GM19438 (cell line): ENCODE measurements around the gene COPB2.

Experiments used
- ATAC-seq: cut with Tn5 transposase; IDR thresholded peaks from one replicate; pipeline ENCODE4 v1.9.1; 2021; ENCODE audit warnings: low read depth; ENCODE audit not compliant: unreplicated experiment

Gene COPB2

DNA sequence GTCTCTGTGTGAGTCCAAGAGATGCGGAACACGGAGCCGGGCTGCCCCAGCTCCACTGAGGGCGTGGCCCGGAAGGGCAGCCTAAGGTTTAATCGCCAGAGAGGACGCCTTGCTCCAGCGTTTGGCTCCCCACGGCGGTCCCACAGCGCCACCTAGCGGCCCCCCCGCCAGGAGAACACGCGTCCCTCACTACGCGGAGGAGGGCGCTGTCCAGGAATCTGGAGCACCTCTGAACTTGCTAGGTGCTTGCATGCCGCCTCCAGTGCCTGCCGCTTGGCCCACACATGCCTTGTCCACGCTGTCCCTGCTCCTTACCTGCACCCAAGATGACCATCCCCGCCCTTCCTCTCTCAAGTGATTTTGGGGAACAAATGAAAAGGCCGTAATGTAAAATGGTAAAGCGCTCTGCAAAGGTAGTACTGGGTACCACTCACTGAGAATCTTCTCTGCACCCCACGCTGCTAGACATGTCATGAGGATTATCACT, 60.0 kb downstream of the COPB2 start:
- ATAC-seq = peak; percentile 97

DNA sequence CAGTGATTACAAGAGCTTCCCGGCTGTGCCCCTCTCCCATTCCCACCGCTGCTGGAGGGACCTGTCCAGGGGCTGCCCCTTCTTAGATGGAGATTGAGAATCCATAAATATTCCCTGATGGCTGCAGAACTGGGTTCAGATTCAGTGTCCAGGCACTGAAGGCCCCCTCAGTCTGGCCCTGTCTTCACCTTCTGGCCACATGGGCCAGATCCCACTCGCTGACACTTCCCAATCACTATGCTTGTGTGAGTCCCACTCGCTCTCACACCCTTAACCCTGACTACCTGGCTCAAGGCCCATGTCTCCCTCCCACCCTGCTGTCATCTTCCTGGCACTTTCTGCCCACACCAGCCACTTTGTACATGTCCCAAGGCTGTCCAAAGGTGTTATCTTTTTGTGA, 61.1 kb downstream of the COPB2 start:
- ATAC-seq = no peak

DNA sequence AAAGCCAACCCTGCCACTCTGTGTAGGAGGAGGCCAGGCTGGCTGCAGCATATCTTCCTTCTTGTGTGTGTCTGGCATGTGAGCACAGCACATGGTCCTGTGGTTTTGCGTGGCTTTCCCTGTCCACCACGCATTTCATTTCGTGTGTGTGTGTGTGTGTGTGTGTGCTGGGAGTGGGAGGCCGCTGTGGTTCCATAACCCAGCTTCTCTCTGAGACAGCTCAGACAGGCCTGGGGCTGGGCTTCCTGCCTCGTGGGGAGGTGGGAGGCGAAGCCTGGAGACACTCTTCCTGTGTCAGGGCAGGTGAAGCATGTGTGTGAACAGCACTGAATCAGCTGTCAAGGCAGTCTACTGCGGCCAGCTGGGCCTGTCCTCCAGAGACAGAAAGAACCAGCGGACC, 61.6 kb downstream of the COPB2 start:
- ATAC-seq = no peak

DNA sequence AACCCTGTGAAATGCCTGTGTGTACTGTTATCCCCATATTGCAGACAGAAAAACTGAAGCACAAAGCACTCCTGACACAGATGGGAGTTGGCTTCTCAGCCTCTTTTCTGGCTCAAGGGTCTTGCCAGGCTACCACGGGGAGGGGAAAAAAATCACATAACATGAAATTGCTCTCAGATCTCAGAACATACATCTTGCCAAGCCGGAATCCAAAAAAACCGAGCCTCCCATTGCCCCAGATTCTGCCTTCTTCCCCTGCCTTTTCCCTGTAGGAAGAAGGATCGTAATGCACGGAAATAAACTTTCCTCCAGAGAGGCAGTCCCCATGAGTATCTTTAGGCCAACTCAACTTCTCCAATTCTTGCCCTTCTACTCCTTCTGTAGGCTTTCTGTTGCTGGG, 62.2 kb downstream of the COPB2 start:
- no peak for ATAC-seq

DNA sequence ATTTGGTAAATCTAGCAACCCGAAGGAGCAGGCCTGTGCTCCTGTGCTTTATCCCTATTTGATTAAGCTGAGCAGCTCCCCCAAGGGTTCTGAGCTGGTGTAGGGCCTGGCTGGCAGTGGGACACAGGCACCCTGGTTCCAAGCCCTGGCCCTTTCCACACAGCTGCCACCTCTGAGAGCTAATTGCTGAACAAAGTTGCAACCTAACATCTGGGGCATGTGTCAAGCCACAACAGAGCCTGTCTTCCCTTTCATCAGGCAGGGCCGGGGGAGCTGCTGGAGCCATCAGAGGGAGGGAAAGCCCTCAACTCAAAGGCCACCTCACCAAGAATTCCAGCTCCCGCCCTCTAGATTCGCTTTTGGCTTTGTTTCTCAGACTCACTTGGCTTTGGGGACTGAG, 62.7 kb downstream of the COPB2 start:
- no peak for ATAC-seq

DNA sequence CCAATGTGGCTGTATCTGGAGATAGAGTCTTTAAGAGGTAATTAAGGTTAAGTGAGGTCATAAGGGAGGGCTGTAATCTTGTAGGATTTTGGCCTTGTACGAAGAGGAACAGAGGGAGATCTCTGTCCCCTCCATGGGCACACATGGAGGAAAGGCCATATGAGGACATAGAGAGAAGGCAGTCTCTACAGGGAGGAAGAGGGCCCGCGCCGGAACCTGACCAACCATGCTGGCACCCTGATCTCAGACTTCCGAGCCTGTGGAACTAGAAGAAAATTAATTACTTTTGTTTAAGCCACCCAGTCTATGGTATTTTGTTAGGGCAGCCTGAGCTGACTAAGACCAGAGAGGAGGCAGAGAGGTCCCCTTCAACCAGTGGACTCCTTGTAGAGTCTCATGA, 63.3 kb downstream of the COPB2 start:
- ATAC-seq = no peak

DNA sequence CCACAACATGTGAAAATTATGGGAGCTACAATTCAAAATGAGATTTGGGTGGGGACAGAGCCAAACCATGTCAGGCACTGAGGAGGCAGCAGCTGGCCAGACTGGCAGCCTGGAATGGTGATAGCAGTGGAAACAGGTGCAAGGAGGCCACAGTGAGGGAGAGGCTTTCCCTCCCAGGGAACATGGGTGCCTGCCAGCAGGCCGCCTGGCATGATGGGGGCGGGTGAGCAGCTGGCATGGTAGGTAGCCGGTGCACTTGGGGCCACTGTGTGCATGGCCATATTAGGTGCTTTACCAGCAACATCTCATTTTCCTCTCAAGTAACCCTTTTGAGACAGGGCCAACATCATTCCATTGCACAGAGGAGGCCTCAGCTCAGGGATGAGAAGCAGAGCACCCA, 63.9 kb downstream of the COPB2 start:
- ATAC-seq = no peak

DNA sequence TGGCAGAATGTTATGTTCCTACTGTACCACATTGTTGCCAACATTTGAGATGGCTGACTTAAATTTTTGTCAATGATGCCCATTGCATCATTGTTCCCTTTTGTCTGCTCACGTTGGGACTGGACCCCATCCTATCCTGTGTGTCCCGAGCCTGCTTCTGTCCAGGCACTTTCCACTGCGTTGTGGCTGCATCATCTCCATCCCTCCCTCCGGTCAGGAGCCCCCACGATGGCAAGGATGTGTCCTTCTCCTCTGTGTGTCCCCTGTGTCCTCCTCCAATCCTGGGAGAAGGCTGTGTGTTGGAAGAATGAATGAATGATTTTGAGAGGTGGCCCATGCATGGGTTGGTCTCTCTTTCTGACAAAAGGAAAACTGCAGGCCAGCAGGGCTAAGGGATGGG, 65.0 kb downstream of the COPB2 start:
- no peak for ATAC-seq

DNA sequence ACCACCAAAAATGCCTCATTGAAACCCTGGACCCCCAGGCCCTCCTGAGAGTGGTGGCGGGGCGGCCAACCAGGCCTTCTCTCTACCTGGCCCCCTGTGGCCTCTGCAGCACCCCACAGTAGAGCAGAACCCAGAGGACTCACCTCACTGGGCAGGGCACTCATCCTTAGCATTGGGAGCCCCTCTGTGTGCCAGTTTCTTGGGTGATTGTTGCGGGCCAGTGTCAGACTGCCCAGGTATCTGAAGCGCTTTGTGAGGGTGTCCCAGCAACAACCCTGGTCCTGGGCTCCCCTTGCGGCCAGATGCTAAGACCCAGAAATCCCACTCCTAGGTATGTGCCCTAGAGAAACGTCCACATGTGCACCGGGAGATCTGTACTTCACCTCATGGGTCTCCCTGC, 66.3 kb downstream of the COPB2 start:
- no peak for ATAC-seq

DNA sequence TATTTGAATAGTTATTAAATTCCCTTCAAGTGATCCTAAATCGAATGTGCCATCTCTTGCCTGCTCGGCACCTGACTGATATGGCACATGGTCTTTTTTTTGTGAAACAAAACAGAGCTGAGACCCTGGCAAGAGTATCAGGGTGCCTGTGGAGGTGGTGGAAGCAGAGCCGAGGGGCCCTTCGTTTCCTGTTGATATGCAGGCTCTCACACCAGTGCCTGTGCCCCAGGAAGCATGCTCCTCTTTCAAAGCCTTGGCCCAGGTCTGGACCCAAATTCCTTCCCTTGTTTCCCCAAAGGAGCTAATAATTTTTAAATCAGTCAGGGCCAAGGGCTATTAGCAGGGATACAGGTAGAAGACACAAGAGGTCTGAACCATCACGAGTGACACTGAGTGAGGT, 67.1 kb downstream of the COPB2 start:
- ATAC-seq = no peak

DNA sequence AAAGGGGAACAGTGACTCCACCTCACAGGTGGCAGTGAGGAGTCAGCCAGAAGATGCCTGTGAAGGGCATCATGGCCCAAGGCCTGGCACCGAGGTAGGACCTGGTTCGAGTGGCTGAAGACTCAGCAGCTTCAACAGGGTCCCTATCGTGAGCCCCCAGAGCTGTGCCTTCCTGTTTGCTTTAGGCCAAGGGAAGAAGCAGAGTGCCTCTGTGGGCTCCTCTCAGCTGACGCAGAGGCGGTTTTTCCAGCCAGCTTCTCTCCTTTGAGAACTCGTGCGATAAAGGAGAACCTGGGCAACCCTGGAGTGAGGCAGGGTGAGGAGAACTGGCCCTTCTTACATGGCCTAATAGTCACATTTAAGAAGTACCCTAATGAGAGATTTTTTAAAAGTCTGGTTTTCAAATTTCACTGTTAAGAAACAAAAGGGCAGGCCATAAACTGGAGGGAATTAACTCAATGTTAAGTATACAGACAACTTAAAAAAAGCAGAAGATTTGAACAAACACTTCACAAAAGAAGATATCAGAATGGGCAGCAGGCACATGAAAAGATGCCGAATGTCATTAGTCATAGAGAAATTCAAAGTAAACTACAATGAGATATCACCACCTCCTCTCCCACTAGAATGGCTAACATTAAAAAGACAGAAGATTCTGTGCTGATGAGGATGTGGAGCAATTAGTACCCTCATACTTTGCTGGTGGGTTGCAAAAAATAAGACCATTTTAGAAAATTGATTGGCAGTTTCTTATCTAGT, 68.7 kb downstream of the COPB2 start:
- no peak for ATAC-seq

DNA sequence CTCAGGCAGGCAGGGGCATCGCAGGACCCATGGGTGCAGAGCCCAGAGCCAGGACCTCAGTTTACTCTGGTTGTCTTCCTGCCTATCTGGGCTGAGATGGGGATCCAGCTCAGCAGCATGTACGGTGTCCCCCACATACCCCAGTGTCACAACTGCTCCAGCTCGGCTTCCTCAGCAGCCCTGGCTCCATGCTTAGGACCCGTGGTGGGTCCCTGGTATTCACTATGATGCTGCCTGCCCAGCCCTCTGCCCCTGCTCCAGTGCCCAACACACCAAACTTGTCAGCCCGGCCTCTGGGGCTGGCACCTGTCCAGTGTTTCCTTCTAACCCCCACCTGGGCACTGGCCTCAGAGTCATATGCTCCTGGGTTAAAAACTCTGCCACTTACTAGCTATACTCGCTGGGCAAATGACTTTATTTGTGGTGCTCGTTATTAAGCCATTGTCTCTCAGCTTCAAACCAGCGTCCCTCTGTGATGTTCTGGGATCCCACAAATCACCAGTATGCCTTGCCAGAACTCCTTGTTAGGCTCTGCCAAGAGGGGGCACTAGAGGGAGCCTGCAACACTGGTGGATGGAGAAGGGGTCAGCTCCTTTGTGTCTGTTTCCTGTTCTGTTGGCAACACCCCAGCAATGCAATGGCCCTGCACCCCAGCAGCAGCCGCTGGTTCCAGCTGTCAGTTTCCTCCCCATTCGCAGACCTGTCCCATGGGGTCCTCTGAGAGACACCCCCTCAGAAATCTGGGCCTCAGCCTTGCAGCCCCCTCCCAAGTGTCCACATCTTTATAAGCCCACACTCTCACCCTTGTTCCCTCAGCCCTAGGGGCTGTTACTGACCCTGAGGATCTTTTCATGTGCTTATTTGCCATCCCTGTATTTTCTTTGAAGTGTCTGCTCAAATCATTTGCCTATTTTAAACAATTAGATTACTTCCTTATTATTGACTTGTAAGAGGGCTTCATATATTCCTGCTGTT, 69.7 kb downstream of the COPB2 start:
- no peak for ATAC-seq

DNA sequence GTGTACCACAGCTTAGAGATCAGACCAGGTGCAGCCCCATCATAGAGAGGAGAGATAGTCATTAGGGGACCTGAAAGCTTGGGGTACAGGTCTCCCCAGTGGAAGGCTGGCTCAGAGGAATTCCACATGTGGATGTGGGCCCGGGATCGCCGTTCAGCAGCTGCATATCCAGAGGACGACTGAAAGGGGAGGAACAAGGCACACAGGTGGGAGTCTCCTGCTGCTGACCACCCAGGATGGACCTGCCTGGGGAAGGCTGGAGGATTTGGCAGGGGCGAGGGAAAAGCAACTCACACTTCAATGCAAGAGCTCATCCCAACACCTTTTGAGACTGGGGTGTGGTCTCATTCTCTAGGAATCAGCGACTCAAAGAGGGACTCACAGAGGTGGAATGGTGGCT, 70.6 kb downstream of the COPB2 start:
- ATAC-seq = no peak

DNA sequence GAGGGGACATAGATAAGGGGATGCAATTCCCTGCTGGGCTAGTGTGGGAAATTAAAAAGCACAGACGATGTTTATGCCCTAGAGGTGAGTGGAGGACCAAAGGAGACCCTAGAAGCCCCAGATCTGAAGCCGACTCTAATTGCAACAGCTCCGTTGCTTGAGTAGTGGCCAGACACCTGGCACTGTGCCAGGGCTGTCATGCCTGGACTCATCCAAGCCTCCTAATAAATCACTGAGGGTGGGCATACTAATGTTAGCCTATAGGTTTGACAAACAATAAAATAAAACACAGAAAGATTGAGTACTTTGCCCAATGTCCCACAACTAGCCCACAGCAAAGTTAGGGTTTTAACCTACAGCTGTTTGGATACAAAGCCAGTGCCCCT, 71.0 kb downstream of the COPB2 start:
- ATAC-seq = no peak

DNA sequence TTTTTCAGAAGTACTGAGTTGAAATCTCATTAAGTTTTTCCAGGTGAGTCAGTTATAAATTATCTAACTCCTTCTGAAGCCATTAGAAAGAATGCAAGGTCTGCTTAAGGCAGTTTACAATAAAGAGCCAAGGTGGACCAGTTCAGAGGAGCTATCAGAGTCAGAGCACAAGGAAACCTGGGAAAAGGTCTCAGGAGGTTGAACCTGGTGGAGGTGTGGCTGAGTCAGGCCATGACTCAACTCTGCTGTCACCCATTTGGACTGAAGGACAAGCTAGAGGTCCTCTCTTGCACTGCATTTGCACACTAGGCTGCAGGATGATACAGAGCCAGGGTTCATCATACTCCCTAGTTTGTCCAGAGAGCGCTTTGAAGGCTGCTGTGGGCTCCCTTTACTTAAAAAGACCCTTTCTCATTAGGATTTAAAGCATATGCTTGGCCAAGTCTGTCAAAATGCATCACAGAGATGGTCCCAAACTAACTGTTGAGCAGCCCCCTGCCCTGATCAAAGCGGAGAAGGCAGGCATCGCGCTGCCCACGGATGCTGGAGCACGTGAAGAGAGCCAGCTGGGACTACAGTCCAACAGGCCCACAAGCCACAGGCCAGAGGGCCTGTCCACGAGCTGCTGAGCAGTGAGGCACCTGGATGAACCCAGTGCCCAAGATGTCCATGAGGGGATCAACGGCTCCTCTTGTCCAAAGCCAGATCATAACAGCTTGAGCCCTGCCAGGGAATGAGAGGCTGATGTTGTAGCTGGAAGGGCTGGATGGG, 71.6 kb downstream of the COPB2 start:
- no peak for ATAC-seq

DNA sequence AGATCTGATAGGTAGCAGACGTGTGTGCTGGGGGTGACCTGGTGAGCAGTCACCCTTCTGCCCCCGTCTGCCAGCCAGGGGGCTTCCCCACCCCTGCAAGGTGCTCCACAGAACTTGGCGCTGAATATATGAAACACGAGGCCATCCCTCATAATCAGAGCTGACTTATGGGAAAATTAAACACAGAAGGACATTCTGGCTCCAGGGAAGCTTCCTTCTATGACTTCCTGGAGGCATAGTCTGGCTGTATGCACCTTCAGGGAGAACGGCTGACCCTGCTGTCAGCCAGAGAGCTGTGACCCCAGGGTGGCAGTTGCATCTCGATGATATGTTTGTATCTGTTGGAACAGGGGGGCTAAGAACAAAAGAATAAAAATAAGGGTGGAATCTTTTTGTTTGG, 72.2 kb downstream of the COPB2 start:
- no peak for ATAC-seq

DNA sequence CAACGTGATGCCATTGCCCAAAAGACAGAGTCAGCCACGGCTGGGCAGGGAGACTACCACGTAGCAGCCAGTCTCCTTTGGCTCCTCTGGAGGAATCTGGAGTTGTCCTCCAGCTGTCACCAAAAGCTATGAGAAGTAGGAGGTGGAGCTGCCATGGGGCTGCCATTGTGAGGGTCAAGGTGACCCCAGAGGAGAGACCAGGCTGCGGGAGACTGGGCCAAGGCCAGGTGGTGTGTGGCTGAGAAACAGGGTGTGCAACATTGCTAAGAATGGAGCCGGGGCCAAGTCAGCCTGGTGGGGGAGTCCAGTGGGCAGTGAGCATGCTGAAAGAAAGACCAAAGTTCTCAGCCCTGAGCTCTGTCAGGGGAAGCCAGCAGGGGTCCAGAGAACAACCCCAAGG, 75.5 kb downstream of the COPB2 start:
- no peak for ATAC-seq

DNA sequence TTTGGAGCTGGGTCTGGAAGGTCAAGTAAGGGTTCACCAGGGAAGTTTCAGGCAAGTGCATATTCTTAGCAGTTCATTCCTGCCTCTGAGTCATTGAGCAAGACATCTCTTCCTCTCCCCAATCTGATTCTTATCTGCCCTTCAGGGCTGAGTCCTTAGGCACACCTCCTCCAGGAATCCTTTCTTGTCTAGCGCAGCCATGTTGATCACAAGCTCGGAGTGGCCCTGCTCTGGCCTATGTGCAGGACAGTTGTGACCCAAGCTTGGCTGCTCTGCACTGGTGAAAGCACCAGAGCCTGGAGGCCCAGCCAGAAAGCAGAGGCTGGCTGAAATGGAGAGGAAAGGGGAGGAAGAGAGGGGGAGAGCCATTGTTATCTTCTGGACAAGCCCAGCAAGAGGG, 76.5 kb downstream of the COPB2 start:
- no peak for ATAC-seq

DNA sequence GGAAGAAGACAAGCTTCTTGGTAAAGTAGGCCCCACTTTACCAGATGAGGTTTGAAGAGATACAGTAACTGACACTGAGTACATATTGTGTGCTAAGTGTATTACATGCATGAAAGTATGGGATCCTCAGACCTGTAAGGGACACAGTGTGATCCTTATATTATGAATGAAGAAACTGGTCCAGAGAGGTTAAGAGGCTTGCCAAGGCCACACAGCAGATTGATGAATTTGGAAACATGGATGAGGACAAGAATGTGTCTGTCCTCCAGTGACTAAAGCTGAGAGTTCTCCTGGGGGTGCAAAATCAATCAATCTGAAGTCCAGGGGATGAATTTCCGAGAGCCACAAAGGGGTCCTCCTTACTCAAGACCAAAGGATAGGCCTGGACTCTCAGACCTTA, 77.0 kb downstream of the COPB2 start:
- no peak for ATAC-seq

DNA sequence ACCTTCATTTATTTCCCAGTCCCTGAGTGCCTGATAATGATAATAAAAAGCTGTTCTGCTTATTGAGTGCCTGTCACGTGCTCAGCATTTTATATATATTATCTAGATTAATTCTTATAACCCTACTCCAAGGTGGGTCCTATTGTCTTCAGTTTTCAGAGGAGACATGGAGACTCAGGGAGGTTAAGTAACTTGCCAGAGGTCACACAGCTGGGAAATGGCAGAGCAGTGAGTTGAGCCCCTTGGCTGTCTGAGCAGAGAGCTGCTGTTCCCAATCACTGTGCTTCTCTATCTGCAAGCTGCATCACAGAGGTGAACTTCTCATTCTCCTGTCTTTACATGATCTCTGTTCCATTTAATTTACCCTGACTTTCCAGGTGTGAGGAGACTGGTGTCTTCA, 77.9 kb downstream of the COPB2 start:
- no peak for ATAC-seq

DNA sequence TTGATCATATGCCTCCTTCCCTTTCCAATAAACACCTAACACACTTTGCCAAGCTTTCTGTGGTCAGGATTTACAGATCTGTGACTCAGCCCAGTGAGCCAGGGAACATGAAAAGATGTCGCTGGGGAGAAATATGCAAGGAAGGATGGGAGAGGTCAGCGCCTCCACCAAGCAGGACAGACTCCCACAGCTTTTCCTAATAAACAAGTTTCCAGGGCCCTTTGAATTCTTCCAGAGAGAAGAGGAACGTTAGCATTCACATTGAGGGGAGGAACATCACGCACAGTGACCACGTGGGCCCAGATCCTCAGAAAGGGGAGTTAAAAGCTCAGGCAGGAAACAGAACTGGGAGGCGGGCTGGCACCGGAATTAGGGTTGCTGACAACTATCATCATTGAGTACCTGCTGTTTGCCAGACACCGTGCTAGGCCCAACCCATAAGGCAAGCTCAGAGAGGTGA, 78.9 kb downstream of the COPB2 start:
- ATAC-seq = no peak
